HG03521 (cell line): ENCODE data around the gene MEF2D.
A peak's percentile ranks its signal among the peaks of the same experiment; 100 is the strongest.

Source experiments
- ATAC-seq: cut with Tn5 transposase; IDR thresholded peaks from one replicate; pipeline ENCODE4 v1.9.1; 2021; ENCODE audit warnings: mild to moderate bottlenecking, moderate library complexity; ENCODE audit not compliant: unreplicated experiment

MEF2D gene

DNA sequence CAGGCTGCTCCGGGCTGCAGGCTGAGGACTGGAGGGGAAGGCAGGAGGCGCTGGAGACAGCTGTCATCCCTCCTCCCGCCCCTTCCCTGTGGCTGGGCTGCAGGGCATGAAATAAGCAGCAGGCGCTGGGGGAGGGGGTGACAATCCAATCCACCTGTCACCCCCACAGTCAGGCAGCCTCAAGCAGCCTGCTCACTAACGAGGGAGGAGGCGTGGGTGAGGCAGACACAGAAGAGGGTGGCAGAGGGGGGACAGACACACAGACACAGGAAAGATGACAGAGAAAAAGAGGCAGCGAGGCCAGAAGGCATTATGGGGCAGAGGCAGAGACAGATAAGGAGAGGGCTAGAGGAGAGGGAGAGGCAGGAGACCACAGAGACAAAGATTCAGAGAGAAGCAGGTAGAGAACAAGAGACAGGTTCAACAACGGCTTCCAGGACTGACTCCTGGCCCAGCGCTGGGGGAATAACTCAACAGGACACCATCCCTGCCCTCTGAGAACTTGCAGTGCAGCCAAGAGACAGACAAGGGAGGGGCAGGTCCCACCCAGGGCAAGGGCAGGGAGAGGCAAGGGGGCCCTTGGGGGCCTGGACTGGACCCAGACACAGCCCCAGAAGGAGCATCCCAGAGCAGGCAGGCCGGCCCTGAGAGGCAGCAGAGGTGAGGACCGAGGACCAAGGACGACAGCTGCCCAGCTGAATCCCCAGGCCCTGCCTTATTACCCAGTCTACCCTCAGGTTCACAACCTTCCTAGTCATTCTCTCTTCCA is 11.2 kb downstream of the MEF2D start:
- no peak for ATAC-seq

DNA sequence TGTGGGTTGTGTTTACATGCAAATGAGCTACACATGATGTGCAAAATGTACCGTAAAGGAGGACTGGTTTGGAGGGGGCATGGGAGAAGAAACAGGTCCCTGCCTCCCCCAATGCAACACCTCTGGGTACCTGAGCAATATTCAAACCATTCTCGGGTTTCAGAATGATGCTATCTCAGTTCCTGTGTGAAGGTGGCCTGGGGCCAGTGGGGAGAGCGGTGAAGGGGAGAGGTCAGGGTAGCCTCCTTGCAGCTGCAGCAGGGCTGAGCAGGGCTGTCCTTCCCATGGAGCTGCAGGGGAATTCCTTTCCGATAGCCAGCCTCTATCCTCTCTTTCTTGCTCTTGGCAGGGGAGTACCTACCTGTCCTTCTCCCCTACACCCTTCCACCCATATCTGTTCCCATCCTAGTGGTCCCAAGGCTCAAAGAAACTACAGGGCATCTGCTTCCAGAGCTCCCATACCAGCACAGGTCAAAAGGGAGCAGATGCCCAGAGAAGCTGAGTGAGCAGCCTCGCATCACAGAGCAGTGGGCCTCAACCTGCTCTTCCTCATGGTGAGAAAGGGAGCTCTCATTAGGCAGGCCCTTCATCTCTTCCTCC is 11.9 kb downstream of the MEF2D start:
- peak; percentile 49 for ATAC-seq

- no peak for ATAC-seq
Measured at GRCh38 chr1:156487862-156488261, 12.7 kb downstream of the MEF2D start.

- ATAC-seq = no peak
Measured at GRCh38 chr1:156486421-156487344, 13.9 kb downstream of the MEF2D start.

DNA sequence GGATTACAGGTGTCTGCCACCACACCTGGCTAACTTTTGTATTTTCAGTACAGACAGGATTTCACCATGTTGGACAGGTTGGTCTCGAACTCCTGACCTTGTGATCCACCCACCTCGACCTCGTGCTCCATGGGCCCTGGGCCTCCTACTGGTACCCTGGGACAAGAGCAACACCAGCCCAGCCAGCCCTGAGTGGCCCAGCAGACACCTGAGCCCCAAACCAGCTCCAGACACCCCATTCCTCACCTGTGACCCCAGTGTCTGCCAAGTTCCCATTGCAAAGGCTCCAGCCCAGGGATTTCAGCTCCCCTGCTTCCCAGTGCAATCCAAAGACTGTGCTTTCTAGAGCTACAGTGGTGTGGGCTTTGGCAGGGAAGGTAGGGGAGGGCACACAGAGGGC is 14.6 kb downstream of the MEF2D start:
- ATAC-seq = no peak

GRCh38 chr1:156484480-156485058 is 16.0 kb downstream of the MEF2D start:
- ATAC-seq = no peak

DNA sequence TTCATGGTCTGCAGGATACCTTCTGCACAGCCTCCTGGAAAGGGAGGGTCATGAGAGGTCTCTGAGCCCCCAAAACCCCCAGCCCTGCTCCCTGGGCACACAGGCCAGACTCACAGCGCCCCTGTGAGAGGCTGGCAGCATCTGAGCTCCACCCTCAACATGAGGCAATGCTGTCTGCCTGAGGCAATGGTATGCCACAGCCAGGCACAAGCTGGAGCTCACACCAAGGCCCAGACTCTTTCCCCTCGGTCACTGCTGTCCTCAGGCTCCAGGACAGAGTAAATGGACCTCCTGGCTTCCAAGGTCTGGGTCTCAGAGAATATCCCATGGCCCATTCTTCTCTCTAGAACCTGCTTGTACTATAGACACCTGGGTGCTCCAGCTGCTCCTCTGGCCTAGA is 17.2 kb downstream of the MEF2D start:
- no peak for ATAC-seq

DNA sequence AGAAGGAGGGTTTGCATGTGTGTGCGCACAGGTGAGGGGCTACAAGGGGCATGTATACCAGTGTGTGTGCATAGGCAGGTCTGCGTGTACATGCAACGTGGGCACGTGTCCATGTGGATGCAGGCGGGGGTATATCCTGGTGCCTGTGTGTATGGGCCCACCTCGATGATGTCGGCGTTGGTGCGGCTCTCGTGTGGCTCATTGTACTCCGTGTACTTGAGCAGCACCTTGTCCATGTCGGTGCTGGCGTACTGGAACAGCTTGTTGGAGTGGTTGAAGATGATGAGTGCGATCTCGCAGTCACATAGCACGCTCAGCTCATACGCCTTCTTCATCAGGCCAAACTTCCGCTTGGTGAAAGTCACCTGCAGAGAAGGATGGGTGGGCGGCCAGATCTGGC is 18.3 kb downstream of the MEF2D start:
- no peak for ATAC-seq

- no peak for ATAC-seq
Measured at GRCh38 chr1:156481527-156481926, 19.0 kb downstream of the MEF2D start.

GRCh38 chr1:156480411-156481192 is 20.0 kb downstream of the MEF2D start:
- peak; percentile 54 for ATAC-seq

DNA sequence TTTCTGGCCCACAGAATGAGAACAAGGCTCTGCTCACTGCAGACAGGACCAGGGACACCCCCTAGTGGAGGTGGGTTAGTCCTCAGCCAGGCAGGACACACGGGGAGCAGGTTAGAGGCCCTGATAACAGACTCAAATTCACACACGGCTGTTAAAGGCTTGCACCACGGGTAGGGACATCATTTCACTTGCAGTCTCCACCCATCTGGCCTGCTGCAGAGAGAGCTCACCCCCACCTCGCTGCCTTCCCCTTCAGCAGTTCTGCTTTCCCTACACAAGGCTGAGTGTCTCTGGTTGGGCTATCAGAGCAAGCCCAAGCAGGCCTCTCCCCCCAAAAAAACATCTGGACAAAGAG is 20.6 kb downstream of the MEF2D start:
- ATAC-seq = no peak

DNA sequence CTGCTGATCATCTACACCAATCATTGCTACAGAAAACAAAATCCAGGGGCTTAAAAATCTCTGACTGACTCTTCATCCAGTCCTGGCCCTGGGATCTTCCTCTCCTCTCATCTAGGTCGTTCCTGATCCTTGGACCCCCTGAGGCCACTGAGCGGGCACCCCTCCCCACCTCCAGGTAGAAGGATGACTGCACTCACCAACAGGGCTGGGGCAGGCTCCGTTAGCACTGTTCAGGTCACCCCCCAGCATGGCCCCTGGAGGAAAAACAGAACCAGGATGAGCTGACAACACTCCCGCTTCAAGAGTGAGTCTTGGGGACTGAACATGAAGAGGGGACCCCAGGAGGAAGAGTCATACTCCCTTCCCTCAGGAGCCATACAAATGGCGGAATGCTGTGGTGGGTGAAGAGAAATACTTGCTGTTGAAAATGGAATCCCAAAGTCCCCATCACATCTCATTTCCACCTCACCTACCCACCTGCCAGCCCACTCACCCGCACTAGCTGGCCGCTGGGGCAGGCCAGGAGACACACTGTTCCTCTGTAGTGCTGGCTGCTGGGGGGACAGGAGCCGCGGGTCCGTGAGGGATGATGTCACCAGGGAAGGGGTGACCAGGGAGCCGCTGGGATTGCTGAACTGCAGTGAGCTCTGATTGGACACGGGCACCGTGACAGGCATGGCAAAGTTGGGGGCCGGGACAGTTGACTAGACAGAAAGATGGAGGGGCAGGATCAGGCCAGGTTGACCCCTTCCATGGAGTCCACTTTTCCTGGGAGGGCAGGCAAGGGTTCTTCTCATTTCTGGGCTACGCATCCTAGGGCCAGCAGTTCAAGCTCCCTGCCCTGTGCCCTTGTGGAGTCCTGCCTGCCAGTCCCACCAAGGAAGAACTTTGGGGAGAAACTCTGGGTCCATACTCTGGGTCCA is 21.2 kb downstream of the MEF2D start:
- ATAC-seq = no peak

GRCh38 chr1:156478250-156478627 is 22.3 kb downstream of the MEF2D start:
- ATAC-seq = no peak

GRCh38 chr1:156477526-156478249 is 22.9 kb downstream of the MEF2D start:
- ATAC-seq = no peak

- ATAC-seq = no peak
Measured at GRCh38 chr1:156476501-156477298, 23.9 kb downstream of the MEF2D start.

GRCh38 chr1:156475568-156476500 is 24.7 kb downstream of the MEF2D start:
- ATAC-seq = no peak

- ATAC-seq = no peak
Measured at GRCh38 chr1:156474966-156475365, 25.6 kb downstream of the MEF2D start.
